ENCODE measurements around the gene CAV1.

The CAV1 gene

DNA sequence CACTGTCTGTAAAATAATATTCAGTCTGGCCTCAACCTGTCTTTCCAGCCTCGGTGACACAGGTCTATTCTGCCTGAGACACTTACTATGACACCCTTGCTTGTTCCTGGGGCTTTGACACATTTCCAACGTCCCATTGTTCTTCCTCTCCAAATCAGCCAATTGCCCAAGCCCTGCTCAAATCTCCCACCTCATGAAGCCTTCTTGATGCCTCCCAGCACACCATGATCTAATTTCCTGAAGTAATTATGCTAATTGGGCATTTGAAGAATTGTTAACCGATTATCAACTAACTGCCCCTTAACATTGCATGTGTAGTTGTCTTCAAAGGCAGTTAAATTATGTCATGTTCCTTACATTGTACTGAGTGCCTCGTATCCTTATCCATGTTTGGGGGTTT lies 33.1 kb downstream of the CAV1 start:
- DNase-seq (ENCODE audit: low read depth, low spot score) = no peak

DNA sequence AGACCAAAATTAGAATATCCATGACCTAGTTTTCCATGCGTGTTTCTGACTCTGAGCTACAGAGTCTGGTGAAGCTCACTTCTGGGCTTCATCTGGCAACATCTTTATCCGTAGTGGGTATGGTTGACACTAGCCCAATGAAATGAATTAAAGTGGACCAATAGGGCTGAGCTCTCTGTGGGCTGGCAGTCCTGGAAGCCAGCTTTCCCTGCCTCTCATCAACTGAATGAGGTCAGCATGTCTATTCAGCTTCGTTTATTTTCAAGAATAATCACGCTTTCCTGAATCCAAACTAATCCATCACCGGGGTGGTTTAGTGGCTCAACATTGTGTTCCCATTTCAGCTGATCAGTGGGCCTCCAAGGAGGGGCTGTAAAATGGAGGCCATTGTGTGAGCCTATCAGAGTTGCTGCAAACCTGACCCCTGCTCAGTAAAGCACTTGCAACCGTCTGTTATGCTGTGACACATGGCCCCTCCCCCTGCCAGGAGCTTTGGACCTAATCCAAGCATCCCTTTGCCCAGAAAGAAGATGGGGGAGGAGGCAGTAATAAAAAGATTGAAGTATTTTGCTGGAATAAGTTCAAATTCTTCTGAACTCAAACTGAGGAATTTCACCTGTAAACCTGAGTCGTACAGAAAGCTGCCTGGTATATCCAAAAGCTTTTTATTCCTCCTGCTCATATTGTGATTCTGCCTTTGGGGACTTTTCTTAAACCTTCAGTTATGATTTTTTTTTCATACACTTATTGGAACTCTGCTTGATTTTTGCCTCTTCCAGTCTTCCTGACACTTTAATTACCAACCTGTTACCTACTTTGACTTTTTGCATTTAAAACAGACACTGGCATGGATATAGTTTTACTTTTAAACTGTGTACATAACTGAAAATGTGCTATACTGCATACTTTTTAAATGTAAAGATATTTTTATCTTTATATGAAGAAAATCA lies 35.5 kb downstream of the CAV1 start:
- DNase-seq (ENCODE audit: low read depth, low spot score) = no peak

DNA sequence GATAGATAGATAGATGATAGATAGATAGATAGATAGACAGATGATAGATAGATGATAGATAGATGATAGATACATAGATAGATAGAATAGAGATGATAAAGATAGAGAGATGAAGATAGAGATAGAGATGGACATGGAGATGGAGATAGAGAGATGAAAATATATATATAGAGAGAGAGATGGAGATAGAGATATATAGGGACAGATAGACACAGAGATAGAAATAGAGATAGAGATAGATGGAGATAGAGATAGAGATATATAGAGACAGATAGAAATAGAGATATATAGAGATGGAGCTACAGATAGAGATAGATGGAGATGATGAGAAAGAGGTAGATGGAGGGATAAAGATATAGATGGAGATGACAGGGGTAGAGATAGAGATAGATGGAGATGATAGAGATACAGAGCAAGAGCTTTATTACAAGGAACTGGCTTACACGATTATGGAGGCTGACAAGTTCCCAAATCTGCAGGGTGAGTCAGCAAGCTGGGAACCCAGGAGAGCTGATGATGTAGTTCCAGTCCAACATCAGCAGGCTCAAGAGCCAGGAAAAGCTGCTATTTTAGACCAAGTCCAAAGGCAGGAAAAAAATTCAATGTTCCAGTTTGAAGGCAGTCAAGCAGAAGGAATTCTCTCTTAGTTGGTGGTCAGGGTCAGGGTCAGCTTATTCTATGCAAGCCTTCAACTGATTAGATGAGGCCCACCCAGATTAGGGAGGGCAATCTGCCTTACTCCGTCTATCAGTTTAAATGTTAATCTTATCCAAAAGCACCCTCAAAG lies 37.1 kb downstream of the CAV1 start:
- DNase-seq (ENCODE audit: low read depth, low spot score) = no peak

DNA sequence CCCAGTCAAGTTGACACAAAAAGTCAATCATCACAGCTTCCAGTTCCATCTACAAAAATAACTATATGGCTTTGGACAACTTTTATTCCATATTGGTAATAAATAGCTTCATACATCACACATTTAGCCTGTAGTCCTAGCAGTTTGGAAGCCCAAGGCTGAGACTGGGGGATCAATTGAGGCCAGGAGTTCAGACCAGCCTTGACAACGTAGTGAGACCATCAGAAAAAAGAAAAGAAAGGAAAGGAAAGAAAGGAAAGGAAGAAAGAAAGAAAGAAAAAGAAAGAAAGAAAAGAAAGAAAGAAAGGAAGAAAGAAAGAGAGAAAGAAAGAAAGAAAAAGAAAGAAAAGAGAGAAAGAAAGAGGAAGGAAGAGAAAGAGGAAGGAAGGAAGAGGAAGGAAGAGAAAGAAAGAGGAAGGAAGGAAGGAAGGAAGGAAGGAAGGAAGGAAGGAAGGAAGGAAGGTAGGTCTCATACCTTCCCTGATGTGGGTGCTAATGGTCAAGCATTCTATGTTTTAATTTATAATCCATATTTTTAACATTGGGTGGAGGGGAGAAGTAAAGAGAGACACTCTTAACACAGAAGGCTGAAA lies 37.8 kb downstream of the CAV1 start:
- DNase-seq (ENCODE audit: low read depth, low spot score) = no peak

DNA sequence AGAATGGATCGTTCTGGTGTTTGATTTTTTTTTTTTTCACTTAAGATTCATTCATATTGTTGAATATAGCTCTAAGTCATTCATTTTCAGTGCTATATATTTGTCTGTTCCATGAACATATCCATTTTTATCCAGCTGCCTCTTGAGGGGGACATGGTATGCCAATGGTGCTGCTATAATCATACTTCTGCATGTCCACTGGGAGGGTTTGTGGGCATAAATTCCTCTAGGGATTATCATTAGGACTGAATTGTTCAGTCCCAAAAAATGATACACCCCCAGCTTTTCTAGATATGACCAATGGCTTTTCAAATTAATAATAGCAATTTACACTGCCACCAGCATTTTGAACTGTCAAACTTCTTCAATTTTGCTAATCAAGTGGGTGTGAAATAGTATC lies 41.1 kb downstream of the CAV1 start:
- no peak for DNase-seq (ENCODE audit: low read depth, low spot score)

DNA sequence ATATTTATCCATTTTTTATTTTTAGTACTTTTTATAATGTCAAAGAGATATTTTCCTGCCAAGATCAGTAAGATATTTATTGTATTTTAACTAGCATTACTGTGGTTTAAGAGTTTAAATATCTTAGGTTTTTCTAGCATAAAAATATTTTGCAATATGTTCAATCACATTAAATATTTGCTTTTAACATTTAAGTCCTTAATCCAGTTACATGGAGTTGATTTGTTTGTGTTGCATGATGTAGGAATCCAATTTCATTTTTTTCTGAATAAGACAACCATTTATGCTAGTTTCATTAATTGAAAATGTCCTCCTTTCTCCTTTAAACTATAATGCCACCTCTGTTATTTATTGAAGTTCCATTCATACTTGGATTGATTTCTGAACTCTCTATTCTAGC lies 41.8 kb downstream of the CAV1 start:
- no peak for DNase-seq (ENCODE audit: low read depth, low spot score)

DNA sequence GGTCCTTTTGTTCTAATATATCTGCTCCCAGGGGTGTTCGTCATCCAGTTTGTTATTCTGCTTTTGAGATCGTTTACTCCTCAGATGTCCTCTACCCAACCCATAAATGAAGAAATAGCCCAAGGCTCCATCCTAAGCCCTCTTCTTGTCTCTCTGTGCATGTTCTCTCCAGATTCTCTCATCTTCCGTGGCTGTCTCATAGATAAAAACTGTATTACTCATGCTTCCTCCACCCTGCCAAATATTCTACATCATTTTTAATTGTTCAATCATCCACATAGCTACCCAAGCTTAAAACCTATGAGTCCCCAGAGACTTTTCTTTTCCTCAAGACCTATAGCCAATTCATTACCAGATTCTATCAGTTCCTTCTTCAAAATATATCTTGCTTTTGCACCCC lies 44.9 kb downstream of the CAV1 start:
- no peak for DNase-seq (ENCODE audit: low read depth, low spot score)

DNA sequence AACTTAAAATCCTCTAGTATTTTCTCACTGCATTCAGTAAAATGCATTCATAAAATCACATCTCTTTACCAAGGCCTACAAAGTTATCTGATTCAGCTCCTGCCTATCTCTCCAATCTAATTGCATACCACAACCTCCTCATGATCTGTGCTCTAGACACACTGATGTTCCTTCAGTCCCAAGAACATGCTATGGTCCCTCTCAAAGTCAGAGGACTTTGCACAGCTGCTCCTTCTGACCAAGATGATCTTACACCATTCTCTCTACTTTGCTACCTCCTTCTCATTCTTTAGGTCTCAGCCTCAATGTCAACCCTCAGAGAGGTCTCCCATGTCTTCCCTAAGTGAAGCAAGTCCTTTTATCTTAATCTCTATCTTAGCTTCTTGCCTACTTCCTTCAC lies 45.5 kb downstream of the CAV1 start:
- no peak for DNase-seq (ENCODE audit: low read depth, low spot score)

DNA sequence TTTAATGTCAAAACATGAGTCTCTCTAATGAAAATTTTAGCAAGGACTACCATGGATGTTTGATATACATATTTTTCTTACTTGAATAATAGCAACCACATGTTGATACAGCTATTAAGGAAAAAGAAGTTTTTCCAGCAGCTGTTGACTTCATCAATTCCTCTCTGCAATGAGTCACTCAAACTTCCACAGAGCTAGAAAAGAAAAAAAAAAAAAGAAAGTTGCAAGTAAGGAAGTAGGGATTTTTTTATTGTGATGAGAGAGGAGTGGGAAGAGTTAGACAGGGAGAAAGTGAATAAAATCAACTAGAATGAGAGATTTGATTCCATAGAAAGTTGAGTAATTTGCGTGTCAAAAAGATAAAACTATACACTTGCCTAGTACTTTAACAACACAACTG lies 46.2 kb downstream of the CAV1 start:
- peak; percentile 58 for DNase-seq (ENCODE audit: low read depth, low spot score)

DNA sequence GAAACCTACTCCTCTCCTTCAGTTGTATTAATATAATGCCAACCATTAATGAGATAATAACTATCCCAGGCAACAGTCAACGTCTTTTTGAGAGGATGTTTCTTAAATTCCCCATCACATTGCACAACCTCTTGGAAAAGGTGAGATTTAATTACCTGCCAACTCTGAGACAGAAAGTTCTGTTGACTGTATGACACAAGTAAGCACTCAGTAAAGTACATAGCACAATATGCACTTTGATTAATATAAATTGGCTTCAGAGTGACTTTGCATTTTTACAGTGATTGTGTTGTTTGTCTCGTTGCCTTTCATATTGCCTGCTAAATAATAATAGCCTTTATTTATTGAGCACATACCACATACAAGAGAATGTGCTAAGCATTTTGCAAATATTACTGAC lies 46.7 kb downstream of the CAV1 start:
- no peak for DNase-seq (ENCODE audit: low read depth, low spot score)

DNA sequence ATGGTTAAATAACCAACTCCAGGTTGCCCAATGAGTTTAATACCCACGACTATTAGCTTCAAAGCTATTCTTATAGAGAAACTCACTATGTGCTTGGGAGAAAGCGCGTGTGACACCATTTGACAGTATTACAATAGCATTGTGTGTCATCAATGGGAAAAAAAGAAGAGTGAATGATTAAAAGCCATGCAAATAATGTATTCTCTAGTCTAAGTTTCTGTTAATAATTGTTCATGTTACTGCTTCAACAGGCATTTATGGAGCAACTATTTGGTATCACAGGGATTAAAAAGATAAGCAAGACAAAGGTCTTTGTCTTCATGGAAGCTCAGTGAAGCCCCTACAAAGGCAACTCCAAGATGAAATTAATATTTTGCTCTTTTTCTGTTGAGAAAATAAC lies 47.2 kb downstream of the CAV1 start:
- DNase-seq (ENCODE audit: low read depth, low spot score) = no peak

DNA sequence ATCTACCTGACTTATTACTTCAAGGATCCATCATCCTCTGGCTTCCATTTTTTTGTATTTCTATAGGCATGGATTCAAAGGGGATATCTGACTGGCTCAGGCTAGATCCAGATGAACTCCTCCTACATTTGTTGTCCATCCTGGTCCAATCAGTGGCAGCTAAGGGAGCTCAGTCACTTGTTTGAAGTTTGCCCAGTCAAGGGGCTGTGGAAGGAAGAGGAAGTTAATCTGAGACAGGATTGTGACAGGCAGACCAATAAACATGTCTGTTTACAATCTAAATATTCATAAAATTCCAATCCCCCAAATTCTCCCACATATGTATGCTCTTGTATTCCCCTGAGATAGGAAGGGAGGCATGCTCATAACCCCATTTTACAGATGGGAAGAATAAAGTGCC lies 48.7 kb downstream of the CAV1 start:
- no peak for DNase-seq (ENCODE audit: low read depth, low spot score)

DNA sequence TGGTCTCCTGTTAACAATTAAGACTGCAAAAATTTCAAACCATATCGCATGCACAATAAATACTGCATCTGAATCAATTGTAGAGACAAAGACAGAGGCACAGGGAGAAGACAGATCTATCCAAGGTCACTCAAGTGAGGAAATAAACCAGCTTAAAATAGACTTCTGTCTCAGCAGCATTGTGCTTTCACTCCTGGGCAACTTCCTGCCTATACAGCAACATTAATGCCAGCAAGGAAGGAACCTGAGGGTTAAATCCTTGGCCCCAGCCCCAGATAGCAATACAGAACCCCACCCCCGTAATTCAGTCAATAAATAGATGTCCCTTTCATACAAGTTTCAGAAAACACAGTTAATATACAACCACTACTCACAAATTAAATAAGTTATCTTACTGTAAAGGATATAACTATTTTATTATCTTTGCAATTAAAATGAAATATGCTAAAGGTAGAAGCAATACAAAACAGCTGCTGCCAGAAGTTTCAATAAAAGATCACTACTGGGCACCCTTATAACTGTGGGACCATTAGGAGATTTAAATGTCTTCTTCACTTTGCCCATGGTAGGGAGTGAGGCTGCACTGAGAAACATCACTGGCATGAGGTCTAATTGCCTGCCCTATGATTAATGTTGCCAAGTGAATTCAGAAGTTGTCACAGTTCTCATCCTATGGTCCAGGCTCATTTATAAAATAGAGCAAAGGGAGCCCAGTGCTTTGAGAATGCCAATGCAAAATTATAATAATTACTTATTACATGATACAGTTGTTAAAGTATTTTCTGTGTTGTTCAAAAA lies 49.4 kb downstream of the CAV1 start:
- DNase-seq (ENCODE audit: low read depth, low spot score) = no peak

DNA sequence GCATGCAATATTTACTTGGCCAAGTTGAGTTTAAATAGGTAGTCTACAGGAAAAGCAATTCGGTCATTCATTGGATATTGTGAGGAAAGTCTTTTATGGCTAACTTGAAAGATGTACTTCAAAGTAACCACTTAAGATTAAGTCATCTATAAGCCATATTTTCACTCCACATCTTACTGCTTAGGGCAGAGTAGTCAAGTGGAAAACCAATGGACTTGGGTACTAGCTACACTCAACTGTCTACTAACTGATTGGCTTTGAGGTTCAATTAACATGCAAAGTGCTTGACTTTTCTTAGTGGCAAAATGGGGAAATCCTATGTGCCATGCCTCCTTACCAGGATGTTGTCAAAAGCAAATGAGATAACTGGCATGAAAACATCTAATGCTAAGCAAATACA lies 51.0 kb downstream of the CAV1 start:
- DNase-seq (ENCODE audit: low read depth, low spot score) = no peak

DNA sequence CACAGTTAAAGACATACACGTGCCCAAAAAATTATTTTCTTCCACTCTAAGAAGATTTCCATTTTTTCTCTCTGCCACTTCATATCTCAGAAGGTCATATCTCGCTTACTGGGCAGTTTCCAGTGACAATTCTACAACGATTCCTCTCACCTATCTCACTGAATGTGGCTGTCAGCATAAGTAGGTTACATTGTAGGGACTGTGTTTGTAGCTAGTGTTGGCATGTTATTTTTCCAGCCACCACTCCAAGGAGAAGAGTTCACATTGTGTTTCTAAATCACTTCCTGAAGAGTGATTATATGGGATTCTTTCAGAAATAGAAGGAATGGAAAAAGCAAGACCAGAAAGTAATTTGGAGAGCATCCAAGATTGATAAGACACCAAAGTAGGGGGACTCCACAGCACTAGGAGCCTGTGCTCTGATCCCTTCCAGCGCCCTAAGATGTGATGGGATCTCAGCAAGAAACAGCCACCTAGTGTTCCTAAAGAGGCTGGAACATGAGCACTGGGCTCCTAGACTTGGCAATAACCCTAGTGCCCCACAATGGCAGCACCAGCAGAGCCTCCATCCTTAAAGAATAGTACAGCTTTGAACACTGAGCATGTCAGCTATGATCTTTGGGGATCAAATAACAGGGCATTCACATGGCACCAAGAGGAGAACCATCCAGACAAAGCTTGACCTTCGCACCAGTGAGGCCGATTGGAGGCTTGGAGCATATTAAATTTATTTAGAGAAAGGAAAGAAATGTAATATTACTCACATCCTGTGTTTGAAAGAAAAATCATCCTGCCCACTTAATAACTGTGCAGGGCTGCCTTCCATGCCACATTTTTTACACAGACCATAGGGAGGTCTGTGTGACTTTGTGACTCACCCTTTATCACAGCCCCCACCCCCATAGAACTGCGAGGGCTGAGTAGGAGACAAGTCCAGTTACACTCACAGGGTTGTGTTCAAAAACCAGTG lies 51.8 kb downstream of the CAV1 start:
- no peak for DNase-seq (ENCODE audit: low read depth, low spot score)

DNA sequence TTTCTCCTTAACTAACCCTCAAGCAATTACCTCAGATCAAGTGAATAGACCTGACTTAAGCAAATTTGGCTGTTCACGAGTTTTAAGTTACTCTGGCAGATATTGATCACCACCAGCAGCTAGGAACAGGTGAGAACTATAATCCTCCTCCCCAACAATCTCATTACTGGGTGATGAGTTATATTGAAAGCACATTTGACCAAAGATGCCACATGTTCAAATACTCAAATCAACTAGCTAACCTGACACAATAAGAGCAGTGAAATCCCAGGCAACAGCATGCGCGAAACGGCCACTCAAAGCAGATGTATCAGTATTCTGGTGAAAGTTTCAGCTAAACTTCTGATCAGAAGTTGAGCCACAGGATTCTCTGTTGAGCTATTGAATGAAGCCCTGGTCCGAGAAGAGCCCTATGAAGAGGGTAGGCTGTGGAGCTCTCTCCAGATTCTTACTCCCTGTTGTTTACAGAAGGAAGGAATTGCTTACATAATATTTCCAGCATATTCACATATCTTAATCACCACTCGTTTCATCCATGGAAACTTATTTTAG lies 52.6 kb downstream of the CAV1 start:
- no peak for DNase-seq (ENCODE audit: low read depth, low spot score)

DNA sequence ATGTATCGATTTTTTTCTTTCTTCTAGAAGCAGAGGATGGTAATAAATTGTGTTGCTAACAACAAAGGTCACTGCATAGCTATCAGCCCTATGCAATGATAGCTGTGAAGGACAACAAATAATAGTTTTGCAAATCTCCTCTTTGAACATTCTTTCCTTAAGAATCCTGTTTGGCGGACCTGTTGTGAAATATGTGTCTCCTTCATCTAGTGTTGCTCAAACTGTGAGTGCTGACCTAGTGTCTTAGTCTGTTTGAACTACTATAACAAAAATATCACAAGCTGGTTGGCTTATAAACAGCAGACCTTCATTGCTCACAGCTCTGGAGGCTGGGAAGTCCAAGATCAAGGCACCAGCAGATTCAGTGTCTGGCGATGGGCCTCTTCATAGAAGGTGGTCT lies 53.7 kb downstream of the CAV1 start:
- DNase-seq (ENCODE audit: low read depth, low spot score) = no peak

DNA sequence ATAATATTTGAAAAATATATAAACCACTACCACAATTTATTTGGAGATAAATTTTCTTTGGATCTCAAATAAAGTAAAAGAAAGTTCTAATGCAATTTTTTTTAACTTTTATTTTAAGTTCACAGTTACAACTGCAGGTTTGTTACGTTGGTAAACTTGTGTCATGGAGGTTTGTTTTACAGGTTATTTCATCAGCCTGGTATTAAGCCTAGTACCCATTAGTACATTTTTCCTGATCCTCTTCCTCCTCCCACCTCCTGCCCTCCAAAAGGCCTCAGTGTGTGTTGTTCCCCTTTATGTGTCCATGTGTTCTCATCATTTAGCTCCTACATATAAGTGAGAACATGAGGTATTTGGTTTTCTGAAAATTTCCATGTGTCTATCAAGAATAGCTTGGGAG lies 54.5 kb downstream of the CAV1 start:
- DNase-seq (ENCODE audit: low read depth, low spot score) = no peak

DNA sequence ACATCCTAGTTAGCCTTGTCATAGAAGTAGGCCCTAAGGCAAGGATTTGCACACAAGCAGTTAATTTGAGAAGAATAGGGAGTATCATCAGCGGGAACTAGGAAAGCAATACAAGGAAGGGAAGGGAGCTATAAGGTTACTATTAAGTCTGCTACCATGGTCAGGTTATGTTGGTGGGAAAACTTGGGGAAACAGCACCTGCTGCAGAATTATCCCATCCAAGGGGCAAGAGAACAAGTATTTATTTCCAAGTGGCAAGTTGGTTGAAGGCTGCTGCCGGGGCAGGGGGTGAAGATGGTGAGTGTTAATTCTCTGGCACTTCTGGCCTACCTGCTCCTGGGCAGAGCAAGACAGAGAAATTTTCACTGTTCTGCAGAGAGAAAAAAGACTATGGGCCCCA lies 55.0 kb downstream of the CAV1 start:
- DNase-seq (ENCODE audit: low read depth, low spot score) = no peak

DNA sequence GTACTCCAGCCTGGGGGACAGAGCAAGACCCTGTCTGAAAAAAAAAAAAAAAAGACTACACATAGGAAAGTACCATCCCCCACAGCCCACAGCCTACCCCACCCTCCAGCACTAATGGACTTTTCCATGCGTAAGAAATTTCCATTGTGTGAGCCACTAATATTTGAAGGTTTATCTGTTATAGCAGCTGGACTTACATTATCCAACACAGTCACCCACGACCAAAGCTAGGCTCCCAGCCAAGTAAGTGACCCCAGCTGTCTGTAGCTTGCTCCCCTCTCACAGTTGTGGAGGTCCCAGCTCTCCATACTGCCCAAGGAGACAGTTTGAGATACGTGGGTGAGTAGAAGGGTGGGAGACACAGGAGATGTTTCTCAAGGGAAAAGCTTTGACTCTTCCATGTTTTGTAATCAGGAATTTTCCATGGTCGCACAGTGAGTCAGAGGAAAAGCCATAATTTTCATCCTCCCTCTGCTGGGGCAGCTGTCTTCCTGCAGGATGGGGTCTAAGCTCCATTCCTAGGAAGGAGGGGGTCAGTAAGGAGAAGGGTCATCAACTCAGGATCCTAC lies 57.4 kb downstream of the CAV1 start:
- no peak for DNase-seq (ENCODE audit: low read depth, low spot score)

All from smooth muscle cell of the brain vasculature (primary cell).